B cell (primary cell): ENCODE data around the gene CNRIP1. TPM values are rescaled to one million over a fixed set of nuclear protein-coding genes. Genes with fewer than 3 reads are reported as not detected.

ENCODE experiments used
- ATAC-seq: fragments of 200-7000 bp; cut with Tn5 transposase; one replicate; pipeline ENCODE4 v1.10.0; 2021; ENCODE audit warnings: low read depth, mild to moderate bottlenecking, moderate number of reproducible peaks, moderate library complexity
- CTCF ChIA-PET: fragments of 350-600 bp; sonication (Branson Sonifier 250); formaldehyde crosslinking; loops from one replicate; lab custom pipeline; 2021; ENCODE audit warnings: antibody characterized with exemption, inconsistent platforms; lab: Charles Lee
- POLR2A ChIA-PET: fragments of 350-600 bp; sonication (Branson Sonifier 250); formaldehyde crosslinking; loops from one replicate; lab custom pipeline; 2021; ENCODE audit warnings: antibody characterized with exemption; lab: Charles Lee
- DNase-seq: peaks from one replicate; pipeline ENCODE4 v3.0.0; 2013
- H2AFZ ChIP-seq: 2 replicates; pipeline ENCODE4 v1.6.1; 2012; ENCODE audit warnings: mild to moderate bottlenecking, low read depth, low read length; ENCODE audit not compliant: insufficient read depth, poor library complexity, severe bottlenecking
- H3K27ac ChIP-seq, 2 donors: 1 replicate in 1 of 2; 2 replicates in 1 of 2; pipeline ENCODE4 v1.5.1; 2012 to 2013; ENCODE audit warnings: low read length in 2 of 2, mild to moderate bottlenecking in 2 of 2, moderate library complexity in 1 of 2
- H3K27me3 ChIP-seq, 4 experiments: fragments of 200-600 bp in 1 of 4; sonication (generic) in 1 of 4; replicated peaks in 1 of 4; 1 replicate in 2 of 4; 2 replicates in 2 of 4; pipeline versions ENCODE4 v1.6.1 to v1.7.0; 2013 to 2016; ENCODE audit warnings: low read length in 3 of 4, mild to moderate bottlenecking in 2 of 4, mixed read lengths in 1 of 4, moderate library complexity in 1 of 4; ENCODE audit not compliant: insufficient read depth in 4 of 4, control insufficient read depth in 3 of 4; ENCODE audit errors: control extremely low read depth in 1 of 4
- H3K36me3 ChIP-seq, 2 experiments: replicated peaks in 1 of 2; 1 replicate in 1 of 2; 2 replicates in 1 of 2; pipeline versions ENCODE4 v1.6.1 to v1.7.1; 2013; ENCODE audit warnings: low read length in 1 of 2; ENCODE audit not compliant: insufficient read depth in 2 of 2, control insufficient read depth in 1 of 2; ENCODE audit errors: control extremely low read depth in 1 of 2, extremely low read depth in 1 of 2
- H3K4me1 ChIP-seq, 2 donors: fragments of 200-600 bp in 1 of 2; sonication (generic) in 1 of 2; 1 replicate in 1 of 2; 2 replicates in 1 of 2; pipeline versions ENCODE4 v1.5.1 to v1.6.1; 2013 to 2017; ENCODE audit warnings: low read length in 2 of 2; ENCODE audit not compliant: control insufficient read depth in 2 of 2, insufficient read depth in 2 of 2
- H3K4me2 ChIP-seq: replicated peaks from 2 replicates; pipeline ENCODE3; 2012; ENCODE audit warnings: mild to moderate bottlenecking, low read depth, low read length; ENCODE audit not compliant: poor library complexity, severe bottlenecking
- H3K4me3 ChIP-seq, 5 experiments: fragments of 200-600 bp in 1 of 5; sonication (generic) in 1 of 5; 1 replicate in 3 of 5; 2 replicates in 2 of 5; pipeline versions ENCODE4 v1.5.1 to v1.7.0; 2011 to 2016; ENCODE audit warnings: low read length in 4 of 5, mild to moderate bottlenecking in 4 of 5, low read depth in 2 of 5, control low read depth in 1 of 5, moderate library complexity in 1 of 5; ENCODE audit not compliant: insufficient read depth in 1 of 5; ENCODE audit errors: control extremely low read depth in 1 of 5, extremely low read depth in 1 of 5
- H3K79me2 ChIP-seq: fragments of 200-600 bp; sonication (generic); one replicate; pipeline ENCODE4 v1.6.0; 2016; ENCODE audit warnings: low read length; ENCODE audit not compliant: control insufficient read depth, insufficient read depth
- H3K9ac ChIP-seq: fragments of 200-600 bp; sonication (generic); 2 replicates; pipeline ENCODE4 v1.6.1; 2017; ENCODE audit warnings: mild to moderate bottlenecking, low read length, moderate library complexity
- H3K9me3 ChIP-seq, 3 donors: one replicate each; pipeline versions ENCODE4 v1.6.1 to v1.7.1; 2013; ENCODE audit warnings: low read length in 2 of 3; ENCODE audit not compliant: control insufficient read depth in 2 of 3, insufficient read depth in 1 of 3; ENCODE audit errors: control extremely low read depth in 1 of 3
- H4K20me1 ChIP-seq: 2 replicates; pipeline ENCODE4 v1.6.0; 2012; ENCODE audit warnings: mild to moderate bottlenecking, low read length; ENCODE audit not compliant: insufficient read depth, control insufficient read depth, poor library complexity, severe bottlenecking
- H3K27ac Mint-ChIP-seq: one replicate; pipeline ENCODE4 v1.8.0; 2021; ENCODE audit warnings: mixed read lengths
- H3K27me3 Mint-ChIP-seq: one replicate; pipeline ENCODE4 v1.8.0; 2021; ENCODE audit warnings: mixed read lengths
- H3K4me1 Mint-ChIP-seq: one replicate; pipeline ENCODE4 v1.8.0; 2021; ENCODE audit warnings: mixed read lengths
- H3K4me3 Mint-ChIP-seq: one replicate; pipeline ENCODE4 v1.8.0; 2021; ENCODE audit warnings: mixed read lengths
- H3K9me3 Mint-ChIP-seq: one replicate; pipeline ENCODE4 v1.8.0; 2022; ENCODE audit warnings: mixed read lengths; ENCODE audit not compliant: insufficient read depth
- EZH2 ChIP-seq: IDR thresholded peaks from 2 replicates; pipeline ENCODE4 v1.6.1; 2012; ENCODE audit warnings: borderline replicate concordance, low read depth, mild to moderate bottlenecking, moderate library complexity, low read length; ENCODE audit not compliant: insufficient read depth, poor library complexity, severe bottlenecking
- WGBS: methylation state at CpG from one replicate; pipeline ENCODE4 v1.1.5; 2013; ENCODE audit warnings: missing lambda C conversion rate; ENCODE audit not compliant: insufficient coverage; 5-methylcytosine and 5-hydroxymethylcytosine counted together
- intact Hi-C: fragments of 100-400 bp; cut with micrococcal nuclease; formaldehyde crosslinking; loops from one replicate; pipeline ENCODE4 v1.10.0; 2022
- polyA plus RNA-seq: library from polyadenylated mRNA; depleted of rRNA; stranded (reverse); fragments of >200 nt; gene quantifications from 2 replicates; pipeline ENCODE4 v1.2.3, GENCODE V29; 2012
- total RNA-seq, 2 donors: library from RNA; stranded (reverse); fragments of 120-200 nt in 1 of 2; gene quantifications; 1 replicate in 1 of 2; 2 replicates in 1 of 2; pipeline versions ENCODE4 v1.2.3 to v1.2.4, GENCODE V29; 2013 to 2022
- TF ChIP-seq, protein P1 (sequence below): fragments of 200-600 bp; IDR thresholded peaks from one replicate; pipeline ENCODE4 v1.8.0; 2022; ENCODE audit warnings: antibody characterized with exemption, mild to moderate bottlenecking

The CNRIP1 gene
- total and polyA plus RNA-seq, 2 donors (not counting 1 experiment from before 2014, with no cell fraction given) = not detected

DNA sequence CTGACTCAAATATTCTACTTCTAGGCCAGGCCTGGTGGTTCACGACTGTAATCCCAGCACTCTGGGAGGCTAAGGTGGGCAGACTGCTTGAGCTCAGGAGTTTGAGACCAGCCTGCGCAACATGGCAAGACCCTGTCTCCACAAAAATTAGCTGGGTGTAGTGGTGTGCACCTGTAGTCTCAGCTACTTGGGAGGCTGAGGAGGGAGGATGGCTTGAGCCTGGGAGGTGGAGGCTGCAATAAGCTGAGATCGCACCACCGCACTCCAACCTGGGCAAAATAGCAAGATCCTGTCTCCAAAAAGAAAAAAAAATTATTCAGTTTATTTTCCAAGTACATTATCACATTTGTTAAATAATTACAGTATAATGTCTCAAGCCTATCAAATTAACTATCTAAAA lies 74.7 kb downstream of the CNRIP1 start:
- H3K36me3 ChIP-seq = peaks cover 0 to 6% of the 10 kb centered on the region in 2 experiments
- peak overlapping the region in 1 of 2 donors; percentile 53 for H3K27ac ChIP-seq
- no peak overlapping the region for H3K4me3 Mint-ChIP-seq
- peaks cover 100% of the 10 kb centered on the region for H3K79me2 ChIP-seq
- intact Hi-C loops = no loop called here
- no peak overlapping the region for H2AFZ ChIP-seq
- H3K9ac ChIP-seq = no peak overlapping the region
- ChIA-PET CTCF (interaction anchor here (1.3 to 3.4 kb wide), 3 partner anchors 9 to 122 kb away, joined by 4 to 12 read pairs (median 6); no protein-coding TSS in a partner anchor), POLR2A (no interaction called here)
- no peak overlapping the region for H3K4me3 ChIP-seq
- H3K27me3 Mint-ChIP-seq = no peaks in the 10 kb centered on the region
- TF ChIP-seq, protein P1, sequence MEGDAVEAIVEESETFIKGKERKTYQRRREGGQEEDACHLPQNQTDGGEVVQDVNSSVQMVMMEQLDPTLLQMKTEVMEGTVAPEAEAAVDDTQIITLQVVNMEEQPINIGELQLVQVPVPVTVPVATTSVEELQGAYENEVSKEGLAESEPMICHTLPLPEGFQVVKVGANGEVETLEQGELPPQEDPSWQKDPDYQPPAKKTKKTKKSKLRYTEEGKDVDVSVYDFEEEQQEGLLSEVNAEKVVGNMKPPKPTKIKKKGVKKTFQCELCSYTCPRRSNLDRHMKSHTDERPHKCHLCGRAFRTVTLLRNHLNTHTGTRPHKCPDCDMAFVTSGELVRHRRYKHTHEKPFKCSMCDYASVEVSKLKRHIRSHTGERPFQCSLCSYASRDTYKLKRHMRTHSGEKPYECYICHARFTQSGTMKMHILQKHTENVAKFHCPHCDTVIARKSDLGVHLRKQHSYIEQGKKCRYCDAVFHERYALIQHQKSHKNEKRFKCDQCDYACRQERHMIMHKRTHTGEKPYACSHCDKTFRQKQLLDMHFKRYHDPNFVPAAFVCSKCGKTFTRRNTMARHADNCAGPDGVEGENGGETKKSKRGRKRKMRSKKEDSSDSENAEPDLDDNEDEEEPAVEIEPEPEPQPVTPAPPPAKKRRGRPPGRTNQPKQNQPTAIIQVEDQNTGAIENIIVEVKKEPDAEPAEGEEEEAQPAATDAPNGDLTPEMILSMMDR = no peak
- no peak for TF ChIP-seq EZH2
- peak overlapping the region; percentile 15 for H3K4me2 ChIP-seq
- H3K4me1 ChIP-seq = peaks cover 63 to 80% of the 10 kb centered on the region in 2 donors
- peaks cover 91% of the 10 kb centered on the region for H4K20me1 ChIP-seq
- H3K9me3 ChIP-seq = no peaks in the 10 kb centered on the region
- no peak overlapping the region for H3K27ac Mint-ChIP-seq
- WGBS = 80% methylated on average over 2 of the region's 4 CpGs
- peaks cover 27% of the 10 kb centered on the region for H3K4me1 Mint-ChIP-seq
- ATAC-seq (no peak), DNase-seq (no peak)
- H3K27me3 ChIP-seq = no peaks in the 10 kb centered on the region
- H3K9me3 Mint-ChIP-seq = no peaks in the 10 kb centered on the region

DNA sequence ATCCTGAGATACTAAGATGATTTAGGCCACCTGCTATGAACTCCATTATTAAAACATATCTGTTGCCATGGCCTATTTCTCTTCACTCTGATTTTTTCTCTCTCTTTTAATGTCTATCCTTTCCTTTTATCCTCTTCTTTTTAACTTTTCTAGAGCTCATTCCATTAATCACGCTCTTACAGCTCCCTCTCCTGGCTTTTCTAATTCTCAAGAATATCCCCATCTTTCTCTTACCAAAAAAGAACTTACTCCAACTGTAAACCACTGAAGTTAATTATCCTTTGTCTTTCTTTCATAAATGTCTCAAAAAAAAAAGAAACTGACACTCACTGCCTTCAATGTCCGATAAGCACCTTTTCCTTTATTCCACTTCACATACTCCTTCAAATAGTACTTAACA lies 75.3 kb downstream of the CNRIP1 start:
- WGBS = 83% methylated on average over 1 of the region's 2 CpGs
- no peak overlapping the region for H3K27ac Mint-ChIP-seq
- H3K4me1 ChIP-seq = peaks cover 65 to 80% of the 10 kb centered on the region in 2 donors
- ChIA-PET POLR2A (no interaction called here), CTCF (interaction anchor here (1.3 to 3.4 kb wide), 3 partner anchors 8 to 122 kb away, joined by 4 to 12 read pairs (median 6); no protein-coding TSS in a partner anchor)
- peaks cover 0 to 6% of the 10 kb centered on the region in 2 experiments for H3K36me3 ChIP-seq
- peaks cover 28% of the 10 kb centered on the region for H3K4me1 Mint-ChIP-seq
- intact Hi-C loops = no loop called here
- no peak overlapping the region for H3K4me3 ChIP-seq
- no peaks in the 10 kb centered on the region for H3K27me3 ChIP-seq
- H4K20me1 ChIP-seq = peaks cover 97% of the 10 kb centered on the region
- ATAC-seq (no peak), DNase-seq (no peak)
- H3K79me2 ChIP-seq = peaks cover 100% of the 10 kb centered on the region
- H3K9me3 ChIP-seq = no peaks in the 10 kb centered on the region
- no peaks in the 10 kb centered on the region for H3K9me3 Mint-ChIP-seq
- no peak overlapping the region for H2AFZ ChIP-seq
- H3K27me3 Mint-ChIP-seq = no peaks in the 10 kb centered on the region
- H3K4me3 Mint-ChIP-seq = no peak overlapping the region
- no peak overlapping the region for H3K9ac ChIP-seq
- H3K27ac ChIP-seq = peak overlapping the region in 1 of 2 donors; percentile 17
- TF ChIP-seq, protein P1 = no peak
- TF ChIP-seq EZH2 = no peak
- H3K4me2 ChIP-seq = no peak overlapping the region
